Mesenchymal stem cell (in vitro differentiated cells and primary cell): ENCODE results near the gene OR4F3. TPM values are rescaled to one million over a fixed set of nuclear protein-coding genes. Genes with fewer than 3 reads are reported as not detected.
"Not testable (repeated sequence)": the region's sequence is repeated elsewhere in the genome, so short reads cannot be mapped to it uniquely, and the experiment has no call there.

Experiments used
- DNase-seq: peaks from one replicate; pipeline ENCODE4 v3.0.0-alpha.2; 2013
- H2AFZ ChIP-seq: one replicate; pipeline ENCODE4 v1.6.1; 2013; ENCODE audit warnings: low read depth, mild to moderate bottlenecking, control low read depth, inconsistent platforms, low read length, moderate library complexity
- H2AK5ac ChIP-seq: 2 replicates; pipeline ENCODE4 v1.6.1; 2013; ENCODE audit warnings: low read length, moderate library complexity, mild to moderate bottlenecking, inconsistent platforms; ENCODE audit not compliant: severe bottlenecking
- H2BK120ac ChIP-seq: one replicate; pipeline ENCODE4 v1.6.1; 2013; ENCODE audit warnings: low read depth, mild to moderate bottlenecking, inconsistent platforms, low read length, moderate library complexity
- H2BK12ac ChIP-seq, 2 experiments: one replicate each; pipeline ENCODE4 v1.6.1; 2013; ENCODE audit warnings: inconsistent platforms in 2 of 2, low read length in 2 of 2, mild to moderate bottlenecking in 2 of 2, moderate library complexity in 2 of 2, control low read depth in 1 of 2
- H2BK15ac ChIP-seq: one replicate; pipeline ENCODE4 v1.6.1; 2013; ENCODE audit warnings: mild to moderate bottlenecking, low read depth, inconsistent platforms; ENCODE audit not compliant: poor library complexity, severe bottlenecking
- H2BK5ac ChIP-seq: 2 replicates; pipeline ENCODE4 v1.6.1; 2013; ENCODE audit warnings: low read depth, mild to moderate bottlenecking, low read length, control low read depth, inconsistent platforms; ENCODE audit not compliant: poor library complexity, severe bottlenecking
- H3K14ac ChIP-seq, 2 experiments: one replicate each; pipeline ENCODE4 v1.6.1; 2013; ENCODE audit warnings: inconsistent platforms in 2 of 2, low read length in 2 of 2, control low read depth in 1 of 2, mild to moderate bottlenecking in 1 of 2, moderate library complexity in 1 of 2
- H3K18ac ChIP-seq, 2 experiments: one replicate each; pipeline ENCODE4 v1.6.1; 2013; ENCODE audit warnings: inconsistent platforms in 2 of 2, low read length in 2 of 2, control low read depth in 1 of 2, low read depth in 1 of 2, mild to moderate bottlenecking in 1 of 2
- H3K23ac ChIP-seq, 2 experiments: one replicate each; pipeline ENCODE4 v1.6.1; 2013; ENCODE audit warnings: inconsistent platforms in 2 of 2, low read length in 2 of 2, mild to moderate bottlenecking in 2 of 2, moderate library complexity in 2 of 2, control low read depth in 1 of 2
- H3K27ac ChIP-seq: 2 replicates; pipeline ENCODE4 v1.5.1; 2013; ENCODE audit warnings: mild to moderate bottlenecking, moderate library complexity, low read length, control low read depth, inconsistent platforms; ENCODE audit not compliant: poor library complexity, severe bottlenecking
- H3K27me3 ChIP-seq, 2 experiments: 2 replicates each; pipeline versions ENCODE4 v1.6.1 to v1.7.0; 2013; ENCODE audit warnings: low read length in 2 of 2, mild to moderate bottlenecking in 2 of 2, moderate library complexity in 2 of 2, control low read depth in 1 of 2, inconsistent platforms in 1 of 2; ENCODE audit not compliant: control insufficient read depth in 1 of 2, insufficient read depth in 1 of 2
- H3K36me3 ChIP-seq, 2 experiments: 2 replicates each; pipeline versions ENCODE4 v1.6.1 to v1.7.0; 2013; ENCODE audit warnings: low read length in 2 of 2, control low read depth in 1 of 2, inconsistent platforms in 1 of 2, low read depth in 1 of 2, mild to moderate bottlenecking in 1 of 2; ENCODE audit not compliant: insufficient read depth in 2 of 2, control insufficient read depth in 1 of 2
- H3K4ac ChIP-seq, 2 experiments: one replicate each; pipeline ENCODE4 v1.6.1; 2013; ENCODE audit warnings: inconsistent platforms in 2 of 2, low read length in 2 of 2, mild to moderate bottlenecking in 2 of 2, moderate library complexity in 2 of 2, control low read depth in 1 of 2, low read depth in 1 of 2
- H3K4me1 ChIP-seq: 2 replicates; pipeline ENCODE4 v1.6.1; 2013; ENCODE audit warnings: low read depth, low read length, control low read depth; ENCODE audit not compliant: control insufficient read depth, insufficient read depth
- H3K4me2 ChIP-seq: 2 replicates; pipeline ENCODE4 v1.6.1; 2013; ENCODE audit warnings: low read length, mild to moderate bottlenecking, inconsistent platforms; ENCODE audit not compliant: poor library complexity, severe bottlenecking
- H3K4me3 ChIP-seq, 2 experiments: 2 replicates each; pipeline versions ENCODE4 v1.5.1 to v1.7.0; 2013; ENCODE audit warnings: low read length in 2 of 2, mild to moderate bottlenecking in 2 of 2, control low read depth in 1 of 2, low read depth in 1 of 2; ENCODE audit not compliant: insufficient read depth in 1 of 2
- H3K79me1 ChIP-seq: replicated peaks from 2 replicates; pipeline ENCODE4 v1.6.1; 2013; ENCODE audit warnings: mild to moderate bottlenecking, control low read depth, low read length, inconsistent platforms; ENCODE audit not compliant: poor library complexity, severe bottlenecking
- H3K9ac ChIP-seq: 2 replicates; pipeline ENCODE4 v1.7.0; 2013; ENCODE audit warnings: mild to moderate bottlenecking, low read length, moderate library complexity
- H3K9me3 ChIP-seq: 2 replicates; pipeline ENCODE4 v1.7.0; 2013; ENCODE audit warnings: mild to moderate bottlenecking, low read length; ENCODE audit not compliant: control insufficient read depth
- H4K8ac ChIP-seq: one replicate; pipeline ENCODE4 v1.6.1; 2013; ENCODE audit warnings: inconsistent platforms, mild to moderate bottlenecking, low read length, moderate library complexity
- H4K91ac ChIP-seq: one replicate; pipeline ENCODE4 v1.6.1; 2013; ENCODE audit warnings: mild to moderate bottlenecking, low read length, inconsistent platforms
- polyA plus RNA-seq, 2 experiments: library from polyadenylated mRNA; stranded (reverse); fragments of 200-250 nt; gene quantifications; one replicate each; pipeline ENCODE4 v1.2.3, GENCODE V29; 2013

The OR4F3 gene
- not detected for polyA plus RNA-seq (2013, experiment 1 of 2)
- not detected for polyA plus RNA-seq (2013, experiment 2 of 2)

- not testable (repeated sequence) for H3K14ac ChIP-seq, H4K8ac ChIP-seq, H3K4me1 ChIP-seq, H3K4me3 ChIP-seq, H3K23ac ChIP-seq, H2BK12ac ChIP-seq, H2AK5ac ChIP-seq, H3K79me1 ChIP-seq, H3K4me2 ChIP-seq, H3K27ac ChIP-seq, H2BK120ac ChIP-seq, H3K9ac ChIP-seq, H3K4ac ChIP-seq, H3K18ac ChIP-seq, H3K27me3 ChIP-seq, H4K91ac ChIP-seq, H2BK15ac ChIP-seq, H3K9me3 ChIP-seq, H2AFZ ChIP-seq, DNase-seq, H3K36me3 ChIP-seq, H2BK5ac ChIP-seq
Measured at GRCh38 chr5:181366968-181367367, at the start of gene OR4F3. TSS of gene OR4F3 (plus strand) at chr5:181367268.
